Measurements from ENCODE around the gene MAGI2. TPM values are rescaled to one million over a fixed set of nuclear protein-coding genes. Genes with fewer than 3 reads are reported as not detected.

MAGI2 gene
- total RNA-seq, 1 experiment from 2014 or later: 14.3 TPM

GRCh38 chr7:78673272-78673671 is 780.2 kb downstream of the MAGI2 start:
- Mint-ChIP-seq H3K4me3 (no peak overlapping the region), H3K9me3 (peaks cover 5 to 6% of the 10 kb centered on the region in 2 experiments; a peak in 4 of 5 replicates), H3K36me3 (ENCODE audit: insufficient read depth in 1 of 3, low read depth in 3 of 3) (peaks cover 0 to 5% (median 3%) of the 10 kb centered on the region in 3 experiments; a peak in 4 of 7 replicates), H3K27ac (no peak overlapping the region), H3K27me3 (ENCODE audit: low read depth) (no peaks in the 10 kb centered on the region), H3K4me1 (peaks cover 0 to 3% of the 10 kb centered on the region in 2 experiments; a peak in 1 of 4 replicates)
- Histone ChIP-seq H2BK20ac (ENCODE audit: low read depth, low read length, poor library complexity, severe bottlenecking) (no peak overlapping the region), H4K20me1 (ENCODE audit: control insufficient read depth, insufficient read depth, insufficient read length) (no peaks in the 10 kb centered on the region), H3K9me3 (ENCODE audit: control insufficient read depth, low read depth, low read length) (no peaks in the 10 kb centered on the region), H2AK5ac (ENCODE audit: insufficient read length, low read length) (no peak overlapping the region), H3K4me2 (ENCODE audit: insufficient read depth, insufficient read length, low read length) (no peak overlapping the region), H2BK12ac (ENCODE audit: insufficient read length, low read depth, low read length) (no peak overlapping the region), H3K18ac (ENCODE audit: insufficient read length, low read depth, low read length) (no peak overlapping the region), H4K5ac (ENCODE audit: insufficient read length, low read depth, low read length) (no peak overlapping the region), H3K27ac (ENCODE audit: insufficient read length, low read depth, low read length) (no peak overlapping the region), H2BK15ac (ENCODE audit: low read depth, low read length) (no peak overlapping the region), H2AFZ (ENCODE audit: low read length) (no peak overlapping the region), H2BK5ac (ENCODE audit: insufficient read length, low read length) (no peak overlapping the region), H3K4ac (ENCODE audit: low read depth, low read length) (no peak overlapping the region), H3K23ac (ENCODE audit: insufficient read length, low read depth, low read length) (no peak overlapping the region), H3K4me1 (ENCODE audit: insufficient read depth, low read length) (no peaks in the 10 kb centered on the region), H3K79me2 (ENCODE audit: insufficient read depth, low read length) (no peaks in the 10 kb centered on the region), H3T11ph (ENCODE audit: low read length) (no peak overlapping the region), H3K79me1 (ENCODE audit: insufficient read depth, low read depth, low read length, poor library complexity, severe bottlenecking) (no peaks in the 10 kb centered on the region), H3K56ac (ENCODE audit: insufficient read length, low read depth, low read length) (no peak overlapping the region), H3K27me3 (ENCODE audit: insufficient read depth, low read length) (no peaks in the 10 kb centered on the region), H4K8ac (replicated peaks; ENCODE audit: insufficient read length, low read depth, low read length) (no peak overlapping the region), H3K9ac (ENCODE audit: extremely low read depth, insufficient read length, low read length) (no peak overlapping the region), H3K23me2 (ENCODE audit: insufficient read length, low read depth, low read length, poor library complexity, severe bottlenecking) (no peaks in the 10 kb centered on the region), H2BK120ac (ENCODE audit: low read depth, low read length, poor library complexity, severe bottlenecking) (no peak overlapping the region), H4K91ac (ENCODE audit: insufficient read length, low read depth, low read length) (no peak overlapping the region), H3K14ac (ENCODE audit: insufficient read depth, low read length) (no peak overlapping the region)
- DNase-seq: no peak
- TF ChIP-seq CTCF (conservative IDR thresholded peaks at IDR 0.05): no peak
